Mesenchymal stem cell (in vitro differentiated cells and primary cell): ENCODE data around the gene METAP1.
"Not testable (repeated sequence)": the region's sequence is repeated elsewhere in the genome, so short reads cannot be mapped to it uniquely, and the experiment has no call there.

Source experiments
- DNase-seq: peaks from one replicate; pipeline ENCODE4 v3.0.0-alpha.2; 2013
- H2AFZ ChIP-seq: one replicate; pipeline ENCODE4 v1.6.1; 2013; ENCODE audit warnings: low read depth, mild to moderate bottlenecking, control low read depth, inconsistent platforms, low read length, moderate library complexity
- H2AK5ac ChIP-seq: 2 replicates; pipeline ENCODE4 v1.6.1; 2013; ENCODE audit warnings: low read length, moderate library complexity, mild to moderate bottlenecking, inconsistent platforms; ENCODE audit not compliant: severe bottlenecking
- H2BK120ac ChIP-seq: one replicate; pipeline ENCODE4 v1.6.1; 2013; ENCODE audit warnings: low read depth, mild to moderate bottlenecking, inconsistent platforms, low read length, moderate library complexity
- H2BK12ac ChIP-seq, 2 experiments: one replicate each; pipeline ENCODE4 v1.6.1; 2013; ENCODE audit warnings: inconsistent platforms in 2 of 2, low read length in 2 of 2, mild to moderate bottlenecking in 2 of 2, moderate library complexity in 2 of 2, control low read depth in 1 of 2
- H2BK15ac ChIP-seq: one replicate; pipeline ENCODE4 v1.6.1; 2013; ENCODE audit warnings: mild to moderate bottlenecking, low read depth, inconsistent platforms; ENCODE audit not compliant: poor library complexity, severe bottlenecking
- H2BK5ac ChIP-seq: 2 replicates; pipeline ENCODE4 v1.6.1; 2013; ENCODE audit warnings: low read depth, mild to moderate bottlenecking, low read length, control low read depth, inconsistent platforms; ENCODE audit not compliant: poor library complexity, severe bottlenecking
- H3K14ac ChIP-seq, 2 experiments: one replicate each; pipeline ENCODE4 v1.6.1; 2013; ENCODE audit warnings: inconsistent platforms in 2 of 2, low read length in 2 of 2, control low read depth in 1 of 2, mild to moderate bottlenecking in 1 of 2, moderate library complexity in 1 of 2
- H3K18ac ChIP-seq, 2 experiments: one replicate each; pipeline ENCODE4 v1.6.1; 2013; ENCODE audit warnings: inconsistent platforms in 2 of 2, low read length in 2 of 2, control low read depth in 1 of 2, low read depth in 1 of 2, mild to moderate bottlenecking in 1 of 2
- H3K23ac ChIP-seq, 2 experiments: one replicate each; pipeline ENCODE4 v1.6.1; 2013; ENCODE audit warnings: inconsistent platforms in 2 of 2, low read length in 2 of 2, mild to moderate bottlenecking in 2 of 2, moderate library complexity in 2 of 2, control low read depth in 1 of 2
- H3K27ac ChIP-seq: 2 replicates; pipeline ENCODE4 v1.5.1; 2013; ENCODE audit warnings: mild to moderate bottlenecking, moderate library complexity, low read length, control low read depth, inconsistent platforms; ENCODE audit not compliant: poor library complexity, severe bottlenecking
- H3K27me3 ChIP-seq, 2 experiments: 2 replicates each; pipeline versions ENCODE4 v1.6.1 to v1.7.0; 2013; ENCODE audit warnings: low read length in 2 of 2, mild to moderate bottlenecking in 2 of 2, moderate library complexity in 2 of 2, control low read depth in 1 of 2, inconsistent platforms in 1 of 2; ENCODE audit not compliant: control insufficient read depth in 1 of 2, insufficient read depth in 1 of 2
- H3K36me3 ChIP-seq, 2 experiments: 2 replicates each; pipeline versions ENCODE4 v1.6.1 to v1.7.0; 2013; ENCODE audit warnings: low read length in 2 of 2, control low read depth in 1 of 2, inconsistent platforms in 1 of 2, low read depth in 1 of 2, mild to moderate bottlenecking in 1 of 2; ENCODE audit not compliant: insufficient read depth in 2 of 2, control insufficient read depth in 1 of 2
- H3K4ac ChIP-seq, 2 experiments: one replicate each; pipeline ENCODE4 v1.6.1; 2013; ENCODE audit warnings: inconsistent platforms in 2 of 2, low read length in 2 of 2, mild to moderate bottlenecking in 2 of 2, moderate library complexity in 2 of 2, control low read depth in 1 of 2, low read depth in 1 of 2
- H3K4me1 ChIP-seq: 2 replicates; pipeline ENCODE4 v1.6.1; 2013; ENCODE audit warnings: low read depth, low read length, control low read depth; ENCODE audit not compliant: control insufficient read depth, insufficient read depth
- H3K4me2 ChIP-seq: 2 replicates; pipeline ENCODE4 v1.6.1; 2013; ENCODE audit warnings: low read length, mild to moderate bottlenecking, inconsistent platforms; ENCODE audit not compliant: poor library complexity, severe bottlenecking
- H3K4me3 ChIP-seq, 2 experiments: 2 replicates each; pipeline versions ENCODE4 v1.5.1 to v1.7.0; 2013; ENCODE audit warnings: low read length in 2 of 2, mild to moderate bottlenecking in 2 of 2, control low read depth in 1 of 2, low read depth in 1 of 2; ENCODE audit not compliant: insufficient read depth in 1 of 2
- H3K79me1 ChIP-seq: replicated peaks from 2 replicates; pipeline ENCODE4 v1.6.1; 2013; ENCODE audit warnings: mild to moderate bottlenecking, control low read depth, low read length, inconsistent platforms; ENCODE audit not compliant: poor library complexity, severe bottlenecking
- H3K9ac ChIP-seq: 2 replicates; pipeline ENCODE4 v1.7.0; 2013; ENCODE audit warnings: mild to moderate bottlenecking, low read length, moderate library complexity
- H3K9me3 ChIP-seq: 2 replicates; pipeline ENCODE4 v1.7.0; 2013; ENCODE audit warnings: mild to moderate bottlenecking, low read length; ENCODE audit not compliant: control insufficient read depth
- H4K8ac ChIP-seq: one replicate; pipeline ENCODE4 v1.6.1; 2013; ENCODE audit warnings: inconsistent platforms, mild to moderate bottlenecking, low read length, moderate library complexity
- H4K91ac ChIP-seq: one replicate; pipeline ENCODE4 v1.6.1; 2013; ENCODE audit warnings: mild to moderate bottlenecking, low read length, inconsistent platforms
- WGBS: methylation state at CpG from one replicate; pipeline ENCODE4 v1.1.7; 2013; ENCODE audit warnings: mixed read lengths; 5-methylcytosine and 5-hydroxymethylcytosine counted together

Gene METAP1

DNA sequence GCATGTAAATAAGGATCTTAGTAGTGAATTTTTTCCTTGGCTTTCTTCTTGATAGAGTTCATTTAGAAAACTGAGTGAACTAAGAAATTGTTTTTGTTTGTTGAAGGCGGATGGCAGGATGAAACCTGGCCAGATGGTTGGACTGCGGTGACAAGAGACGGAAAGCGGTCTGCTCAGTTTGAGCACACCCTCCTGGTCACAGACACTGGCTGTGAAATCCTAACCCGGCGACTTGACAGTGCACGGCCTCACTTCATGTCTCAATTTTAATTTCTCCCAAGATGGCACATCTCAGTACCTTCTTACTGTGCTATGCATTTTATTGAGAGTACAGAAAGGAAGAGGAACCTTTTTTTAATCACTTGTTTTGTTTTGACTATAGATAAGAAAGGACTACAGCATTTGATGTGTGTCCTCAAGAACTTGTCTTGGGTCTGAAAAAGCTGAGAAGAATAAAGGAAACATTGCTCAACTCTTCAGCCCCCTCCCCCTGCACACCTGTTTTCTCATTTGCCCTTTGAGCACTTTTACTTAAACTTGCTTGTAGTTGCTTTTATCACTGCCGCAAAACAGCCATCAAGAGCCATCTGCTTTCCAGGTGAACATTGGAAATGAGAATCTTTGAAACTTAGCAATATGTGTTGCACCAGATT lies 65.7 kb downstream of the METAP1 start:
- Histone ChIP-seq H3K9ac (no peak overlapping the region), H2BK5ac (no peak overlapping the region), H3K18ac (no peak overlapping the region), H2BK120ac (no peak overlapping the region), H3K14ac (no peak overlapping the region), H2BK15ac (no peak overlapping the region), H4K91ac (no peak overlapping the region), H3K27ac (peak overlapping the region; percentile 93), H3K79me1 (peaks cover 9% of the 10 kb centered on the region), H3K23ac (no peak overlapping the region), H3K36me3 (peaks cover 11 to 59% of the 10 kb centered on the region in 2 experiments), H3K27me3 (no peaks in the 10 kb centered on the region), H3K9me3 (no peaks in the 10 kb centered on the region), H3K4me3 (no peak overlapping the region), H3K4ac (no peak overlapping the region), H2AFZ (no peak overlapping the region), H2AK5ac (peak overlapping the region; percentile 99), H2BK12ac (peak overlapping the region in 1 of 2 experiments; percentile 90), H4K8ac (no peak overlapping the region), H3K4me2 (no peak overlapping the region), H3K4me1 (peaks cover 5% of the 10 kb centered on the region)
- WGBS, result 92% methylated on average over 4 of the region's 8 CpGs
- no peak for DNase-seq

DNA sequence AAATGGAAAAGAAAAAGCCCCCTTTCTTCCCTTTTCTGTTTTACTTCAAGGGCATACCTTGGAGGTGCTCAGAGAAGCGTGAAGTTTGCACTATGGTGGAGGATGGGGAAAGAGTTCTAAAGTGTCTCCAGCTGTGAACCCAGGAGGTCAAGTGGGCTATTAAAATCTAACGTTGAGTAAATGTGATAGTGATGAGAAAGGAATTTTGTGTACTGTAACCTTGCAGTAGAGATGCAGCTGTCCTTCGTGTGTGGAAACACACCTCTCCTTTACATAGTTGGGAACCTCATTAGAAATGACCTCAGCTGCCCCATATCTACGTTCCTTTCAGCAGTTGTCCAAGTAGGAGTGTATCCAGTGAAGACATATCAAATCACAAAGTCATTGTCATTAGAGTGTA lies 66.6 kb downstream of the METAP1 start:
- peak; percentile 71 for DNase-seq
- Histone ChIP-seq H3K4me3 (no peak overlapping the region), H3K9ac (no peak overlapping the region), H2BK15ac (no peak overlapping the region), H3K79me1 (peaks cover 9% of the 10 kb centered on the region), H3K14ac (no peak overlapping the region), H3K18ac (no peak overlapping the region), H2AK5ac (no peak overlapping the region), H2BK5ac (no peak overlapping the region), H3K27ac (peak overlapping the region; percentile 93), H3K4ac (no peak overlapping the region), H3K36me3 (peaks cover 11 to 66% of the 10 kb centered on the region in 2 experiments), H2BK12ac (no peak overlapping the region), H3K4me2 (peak overlapping the region; percentile 32), H3K9me3 (no peaks in the 10 kb centered on the region), H3K4me1 (peaks cover 5% of the 10 kb centered on the region), H3K23ac (no peak overlapping the region), H4K8ac (no peak overlapping the region), H4K91ac (no peak overlapping the region), H2BK120ac (no peak overlapping the region), H3K27me3 (no peaks in the 10 kb centered on the region), H2AFZ (no peak overlapping the region)
- 0% methylated on average over 3 of the region's 4 CpGs for WGBS

GRCh38 chr4:99065521-99065920 lies 70.0 kb downstream of the METAP1 start:
- not testable (repeated sequence) for H2BK12ac ChIP-seq, H3K27ac ChIP-seq, H2BK120ac ChIP-seq, H3K9me3 ChIP-seq, H3K4me2 ChIP-seq, H3K4me1 ChIP-seq, H3K79me1 ChIP-seq, H3K23ac ChIP-seq, H4K91ac ChIP-seq, H2BK5ac ChIP-seq, H3K9ac ChIP-seq, H2AFZ ChIP-seq, H3K18ac ChIP-seq, H4K8ac ChIP-seq, H3K4ac ChIP-seq, DNase-seq, H2BK15ac ChIP-seq, H3K14ac ChIP-seq, H3K27me3 ChIP-seq, H2AK5ac ChIP-seq, H3K4me3 ChIP-seq
- H3K36me3 ChIP-seq, result peaks cover 8 to 67% of the 10 kb centered on the region in 2 experiments
- WGBS, result no CpG with 5 or more reads among the region's 2 CpGs

- Histone ChIP-seq H3K79me1 (peaks cover 5% of the 10 kb centered on the region), H4K8ac (no peak overlapping the region), H2AFZ (no peak overlapping the region), H3K27ac (no peak overlapping the region), H3K4ac (no peak overlapping the region), H3K36me3 (peaks cover 8 to 70% of the 10 kb centered on the region in 2 experiments), H3K9me3 (no peaks in the 10 kb centered on the region), H2BK120ac (no peak overlapping the region), H3K14ac (no peak overlapping the region), H4K91ac (no peak overlapping the region), H2BK5ac (no peak overlapping the region), H3K4me3 (no peak overlapping the region), H3K4me1 (peaks cover 1% of the 10 kb centered on the region), H2AK5ac (no peak overlapping the region), H3K27me3 (no peaks in the 10 kb centered on the region), H3K4me2 (no peak overlapping the region), H2BK12ac (no peak overlapping the region), H3K18ac (no peak overlapping the region), H2BK15ac (no peak overlapping the region), H3K9ac (no peak overlapping the region), H3K23ac (no peak overlapping the region)
- DNase-seq, result no peak
- WGBS, result 86% methylated on average over 1 of the region's 1 CpG
Measured at GRCh38 chr4:99067617-99068016, 72.1 kb downstream of the METAP1 start.
